Measurements from ENCODE around the gene ROR1.

DNA sequence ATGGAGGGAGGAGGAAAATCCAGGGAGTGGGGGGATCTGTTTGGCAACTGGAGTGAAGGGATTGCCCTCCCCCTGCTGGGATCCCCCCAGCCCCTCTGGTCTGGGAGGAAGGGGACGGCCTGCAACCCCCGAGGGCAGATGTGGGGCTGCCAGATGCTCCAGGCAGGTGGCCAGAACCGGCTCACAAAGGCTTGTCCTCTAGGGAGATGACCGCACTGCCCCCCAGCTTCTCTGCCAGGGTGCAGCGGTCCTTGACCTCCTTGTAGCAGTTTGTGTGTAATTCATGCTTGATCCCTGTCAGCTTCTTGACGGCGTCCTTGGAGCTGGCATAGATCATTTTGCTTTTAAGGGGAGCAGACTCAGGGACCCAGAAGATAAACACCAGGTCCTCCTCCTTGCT is 69.2 kb downstream of the ROR1 start:
- TF ChIP-seq EZH2 (optimal IDR thresholded peaks at IDR 0.05; ENCODE audit: low read depth, low read length), result no peak
- TF ChIP-seq, protein P1, sequence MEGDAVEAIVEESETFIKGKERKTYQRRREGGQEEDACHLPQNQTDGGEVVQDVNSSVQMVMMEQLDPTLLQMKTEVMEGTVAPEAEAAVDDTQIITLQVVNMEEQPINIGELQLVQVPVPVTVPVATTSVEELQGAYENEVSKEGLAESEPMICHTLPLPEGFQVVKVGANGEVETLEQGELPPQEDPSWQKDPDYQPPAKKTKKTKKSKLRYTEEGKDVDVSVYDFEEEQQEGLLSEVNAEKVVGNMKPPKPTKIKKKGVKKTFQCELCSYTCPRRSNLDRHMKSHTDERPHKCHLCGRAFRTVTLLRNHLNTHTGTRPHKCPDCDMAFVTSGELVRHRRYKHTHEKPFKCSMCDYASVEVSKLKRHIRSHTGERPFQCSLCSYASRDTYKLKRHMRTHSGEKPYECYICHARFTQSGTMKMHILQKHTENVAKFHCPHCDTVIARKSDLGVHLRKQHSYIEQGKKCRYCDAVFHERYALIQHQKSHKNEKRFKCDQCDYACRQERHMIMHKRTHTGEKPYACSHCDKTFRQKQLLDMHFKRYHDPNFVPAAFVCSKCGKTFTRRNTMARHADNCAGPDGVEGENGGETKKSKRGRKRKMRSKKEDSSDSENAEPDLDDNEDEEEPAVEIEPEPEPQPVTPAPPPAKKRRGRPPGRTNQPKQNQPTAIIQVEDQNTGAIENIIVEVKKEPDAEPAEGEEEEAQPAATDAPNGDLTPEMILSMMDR (IDR thresholded peaks at IDR 0.05; ENCODE audit: low read length), result no peak
- no peak for TF ChIP-seq EZH2phosphoT487 (IDR thresholded peaks at IDR 0.05; ENCODE audit: low read length)
